HEK293 (cell line): ENCODE results near the gene MTTP.
A peak's percentile ranks its signal among the peaks of the same experiment; 100 is the strongest.

ENCODE experiments used
- CTCF ChIA-PET: fragments of 350-600 bp; formaldehyde crosslinking; extraction: SDS; loops from one replicate; lab custom pipeline; 2021; ENCODE audit warnings: antibody characterized with exemption; lab: Yijun Ruan, JAX
- POLR2A ChIA-PET: fragments of 300-600 bp; formaldehyde crosslinking; extraction: SDS; loops from one replicate; lab custom pipeline; 2020; ENCODE audit warnings: antibody characterized with exemption, inconsistent platforms; lab: Yijun Ruan, JAX
- H3K27ac ChIP-seq: fragments of 200-500 bp; sonication (Bioruptor generic); 2 replicates; pipeline ENCODE4 v1.5.1; 2014; ENCODE audit warnings: low read depth, low read length, control low read depth, inconsistent platforms; ENCODE audit errors: extremely low read depth
- H3K36me3 ChIP-seq, 2 experiments: fragments of 200-500 bp in 1 of 2; sonication (Bioruptor generic) in 1 of 2; 1 replicate in 1 of 2; 2 replicates in 1 of 2; pipeline ENCODE4 v1.5.1; 2014 to 2017; ENCODE audit warnings: inconsistent platforms in 2 of 2, low read length in 2 of 2; ENCODE audit not compliant: control insufficient read depth in 2 of 2, insufficient read depth in 1 of 2
- H3K4me1 ChIP-seq: fragments of 200-500 bp; sonication (Bioruptor generic); 2 replicates; pipeline ENCODE4 v1.5.1; 2014; ENCODE audit warnings: mild to moderate bottlenecking, low read length, inconsistent platforms; ENCODE audit not compliant: control insufficient read depth, insufficient read depth
- H3K4me3 ChIP-seq: 2 replicates; pipeline ENCODE4 v1.5.1; 2011; ENCODE audit warnings: low read depth, mild to moderate bottlenecking, control low read depth, low read length, moderate library complexity
- H3K9me3 ChIP-seq: fragments of 200-500 bp; sonication (Bioruptor generic); 2 replicates; pipeline ENCODE4 v1.5.1; 2014; ENCODE audit warnings: low read depth, low read length, inconsistent platforms; ENCODE audit not compliant: control insufficient read depth, insufficient read depth
- EGR2 ChIP-seq: fragments of 450-650 bp; formaldehyde crosslinking; IDR thresholded peaks from 2 replicates; pipeline ENCODE4 v1.5.1; 2016; ENCODE audit warnings: low read depth, missing biosample characterization, missing genetic modification characterization
- MEIS1 ChIP-seq: sonication (generic); formaldehyde crosslinking; IDR thresholded peaks from 2 replicates; pipeline ENCODE4 v1.8.1; 2022; ENCODE audit warnings: missing genetic modification reagents, mild to moderate bottlenecking, borderline replicate concordance
- MZF1 ChIP-seq: fragments of 450-650 bp; formaldehyde crosslinking; IDR thresholded peaks from 2 replicates; pipeline ENCODE4 v1.5.1; 2017; ENCODE audit warnings: missing biosample characterization, missing genetic modification characterization, borderline replicate concordance
- RBAK ChIP-seq: fragments of 450-650 bp; formaldehyde crosslinking; IDR thresholded peaks from 2 replicates; pipeline ENCODE4 v1.5.1; 2016; ENCODE audit warnings: missing biosample characterization, missing genetic modification characterization
- ZBTB7A ChIP-seq: fragments of 450-650 bp; formaldehyde crosslinking; IDR thresholded peaks from 2 replicates; pipeline ENCODE4 v1.5.1; 2016; ENCODE audit warnings: low read depth, missing biosample characterization, missing genetic modification characterization
- ZFHX2 ChIP-seq: fragments of 450-650 bp; formaldehyde crosslinking; conservative IDR thresholded peaks from 2 replicates; pipeline ENCODE4 v1.5.1; 2016; ENCODE audit warnings: missing biosample characterization, missing genetic modification characterization
- ZNF354C ChIP-seq: fragments of 450-650 bp; formaldehyde crosslinking; IDR thresholded peaks from 2 replicates; pipeline ENCODE4 v1.5.1; 2016; ENCODE audit warnings: missing biosample characterization, missing genetic modification characterization, low read depth, borderline replicate concordance
- ZNF394 ChIP-seq: fragments of 450-650 bp; formaldehyde crosslinking; IDR thresholded peaks from 2 replicates; pipeline ENCODE4 v1.5.1; 2016; ENCODE audit warnings: missing biosample characterization, missing genetic modification characterization, mild to moderate bottlenecking, moderate library complexity, borderline replicate concordance
- ZNF433 ChIP-seq: fragments of 450-650 bp; formaldehyde crosslinking; IDR thresholded peaks from 2 replicates; pipeline ENCODE4 v1.5.1; 2016; ENCODE audit warnings: missing biosample characterization, missing genetic modification characterization, low read depth
- ZNF830 ChIP-seq: fragments of 450-650 bp; IDR thresholded peaks from 2 replicates; pipeline ENCODE4 v1.5.0; 2018; ENCODE audit warnings: missing biosample characterization, missing genetic modification characterization, low read depth, mild to moderate bottlenecking, moderate library complexity
- ZSCAN16 ChIP-seq: fragments of 450-650 bp; formaldehyde crosslinking; IDR thresholded peaks from 2 replicates; pipeline ENCODE4 v1.5.1; 2016; ENCODE audit warnings: missing biosample characterization, missing genetic modification characterization
- TF ChIP-seq, protein P1 (sequence below): fragments of 450-650 bp; formaldehyde crosslinking; IDR thresholded peaks from 2 replicates; pipeline ENCODE4 v1.5.1; 2017; ENCODE audit warnings: missing biosample characterization, missing genetic modification characterization
- TF ChIP-seq, protein P2 (sequence below): fragments of 450-650 bp; formaldehyde crosslinking; IDR thresholded peaks from 2 replicates; pipeline ENCODE4 v1.5.1; 2016; ENCODE audit warnings: missing biosample characterization, missing genetic modification characterization
- TF ChIP-seq, protein P3 (sequence below): fragments of 450-650 bp; formaldehyde crosslinking; IDR thresholded peaks from 2 replicates; pipeline ENCODE4 v1.5.1; 2016; ENCODE audit warnings: missing biosample characterization, missing genetic modification characterization
- TF ChIP-seq, protein P4 (sequence below): fragments of 450-650 bp; formaldehyde crosslinking; IDR thresholded peaks from 2 replicates; pipeline ENCODE4 v1.5.1; 2016; ENCODE audit warnings: missing biosample characterization, missing genetic modification characterization

Gene MTTP

DNA sequence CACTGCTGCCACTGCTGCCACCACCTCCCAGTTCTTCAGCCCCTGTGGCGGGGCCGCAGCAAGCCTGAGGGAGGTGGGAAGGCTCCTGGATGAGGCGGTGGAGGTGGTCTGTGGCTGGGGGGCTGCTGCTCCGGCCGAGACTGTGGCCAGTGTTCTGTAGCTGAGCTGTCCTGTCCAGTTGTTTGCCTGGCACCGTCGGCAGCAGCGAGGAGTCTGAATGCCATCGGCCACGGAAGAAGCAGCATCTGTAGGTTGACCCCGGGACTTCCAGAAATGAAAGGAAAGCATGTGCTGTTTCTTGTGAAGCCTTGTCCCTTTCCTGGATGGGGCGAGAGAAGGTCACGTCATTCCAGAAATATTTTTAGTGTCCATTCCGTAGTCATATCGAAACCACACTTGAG is 79.7 kb downstream of the MTTP start (continued):
- TF ChIP-seq ZNF433 (tag by site-specific recombination) (no peak), ZNF830 (tag by site-specific recombination) (no peak), MEIS1 (CRISPR knock-in tag) (no peak)
- TF ChIP-seq, all 188 proteins: peak for 0

DNA sequence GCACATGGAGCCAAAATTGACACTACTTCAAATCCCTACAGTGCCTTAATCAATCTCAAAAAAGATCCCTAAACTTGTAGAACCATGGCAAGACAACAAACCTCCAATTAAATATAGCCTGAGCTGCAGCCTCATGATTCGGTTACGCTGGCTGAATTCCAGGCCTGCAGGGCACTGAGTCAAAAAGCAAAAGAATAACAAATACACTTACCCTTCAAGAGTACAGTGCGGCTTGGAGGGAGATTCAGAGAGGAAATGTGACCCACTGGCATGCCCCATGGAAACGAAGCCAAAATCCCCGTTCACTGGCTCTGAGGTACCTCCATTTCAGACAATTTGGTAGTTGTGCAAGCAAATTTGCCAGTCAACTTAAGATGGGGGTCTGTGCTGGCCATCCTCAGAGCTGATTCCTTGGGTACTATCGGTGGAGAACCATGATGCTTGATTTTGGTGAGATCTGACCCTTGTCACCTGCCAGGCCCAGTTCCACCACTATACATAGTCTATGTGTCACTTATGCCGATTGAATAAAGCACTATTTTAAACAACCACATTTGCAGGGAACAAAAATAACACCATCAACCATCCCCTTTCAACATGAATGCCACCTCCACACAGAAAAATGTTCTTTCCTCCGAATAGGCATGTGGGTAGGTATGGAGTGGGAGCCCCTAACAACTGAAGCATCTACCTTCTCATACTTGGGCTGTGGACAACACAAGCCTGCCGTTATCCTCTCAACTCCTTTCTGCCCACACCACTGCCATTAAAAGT is 80.9 kb downstream of the MTTP start:
- Histone ChIP-seq H3K36me3 (no peaks in the 10 kb centered on the region), H3K9me3 (no peaks in the 10 kb centered on the region), H3K4me3 (no peak overlapping the region), H3K27ac (no peak overlapping the region), H3K4me1 (no peaks in the 10 kb centered on the region; the same call in 1 of the 2 replicates)
- POLR2A ChIA-PET = no interaction called here
- CTCF ChIA-PET = no interaction called here
- TF ChIP-seq ZNF394 (tag by site-specific recombination) = no peak
- peak; percentile 57; the same call in 1 of the 2 replicates for TF ChIP-seq EGR2 (tag by site-specific recombination)
- TF ChIP-seq MZF1 (tag by site-specific recombination) = peak; percentile 94; the same call in 1 of the 2 replicates
- no peak for TF ChIP-seq ZBTB7A (tag by site-specific recombination)
- 0 out of 2 replicates have a peak, but pooled peaks have one; percentile 9 for TF ChIP-seq ZFHX2 (tag by site-specific recombination)

DNA sequence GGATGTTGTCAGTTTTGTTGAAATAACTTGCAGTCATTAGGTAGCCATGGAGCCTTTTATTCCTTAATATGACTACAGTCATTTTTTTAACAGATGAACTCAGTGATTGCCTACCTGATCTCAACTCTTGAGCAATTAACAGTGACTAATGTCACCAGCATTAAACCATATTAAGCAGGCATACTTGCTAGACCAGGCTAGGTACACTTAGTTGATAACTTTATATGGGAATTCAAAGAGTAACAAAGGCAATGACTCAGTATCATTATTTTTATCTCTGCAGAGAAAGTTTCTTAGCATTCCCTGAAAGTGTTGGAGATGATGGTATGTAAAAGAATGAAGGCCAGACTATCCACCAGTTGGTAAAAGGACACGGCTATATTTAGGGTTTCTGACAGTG is 83.2 kb downstream of the MTTP start, which contains the start of gene C4orf54:
C4orf54 (minus strand) TSS at position 31 of the 400 bp plus-strand sequence. CDS start 3,180 bp downstream, outside the sequence.
- Histone ChIP-seq H3K4me3 (no peak within 1 kb of the TSS), H3K4me1 (no peaks in the 10 kb centered on the region; the same call in 1 of the 2 replicates), H3K36me3 (no peaks in the 10 kb centered on the region), H3K27ac (no peak within 1 kb of the TSS), H3K9me3 (no peaks in the 10 kb centered on the region)
- TF ChIP-seq, protein P1, sequence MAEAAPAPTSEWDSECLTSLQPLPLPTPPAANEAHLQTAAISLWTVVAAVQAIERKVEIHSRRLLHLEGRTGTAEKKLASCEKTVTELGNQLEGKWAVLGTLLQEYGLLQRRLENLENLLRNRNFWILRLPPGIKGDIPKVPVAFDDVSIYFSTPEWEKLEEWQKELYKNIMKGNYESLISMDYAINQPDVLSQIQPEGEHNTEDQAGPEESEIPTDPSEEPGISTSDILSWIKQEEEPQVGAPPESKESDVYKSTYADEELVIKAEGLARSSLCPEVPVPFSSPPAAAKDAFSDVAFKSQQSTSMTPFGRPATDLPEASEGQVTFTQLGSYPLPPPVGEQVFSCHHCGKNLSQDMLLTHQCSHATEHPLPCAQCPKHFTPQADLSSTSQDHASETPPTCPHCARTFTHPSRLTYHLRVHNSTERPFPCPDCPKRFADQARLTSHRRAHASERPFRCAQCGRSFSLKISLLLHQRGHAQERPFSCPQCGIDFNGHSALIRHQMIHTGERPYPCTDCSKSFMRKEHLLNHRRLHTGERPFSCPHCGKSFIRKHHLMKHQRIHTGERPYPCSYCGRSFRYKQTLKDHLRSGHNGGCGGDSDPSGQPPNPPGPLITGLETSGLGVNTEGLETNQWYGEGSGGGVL = no peak
- TF ChIP-seq, protein P2, sequence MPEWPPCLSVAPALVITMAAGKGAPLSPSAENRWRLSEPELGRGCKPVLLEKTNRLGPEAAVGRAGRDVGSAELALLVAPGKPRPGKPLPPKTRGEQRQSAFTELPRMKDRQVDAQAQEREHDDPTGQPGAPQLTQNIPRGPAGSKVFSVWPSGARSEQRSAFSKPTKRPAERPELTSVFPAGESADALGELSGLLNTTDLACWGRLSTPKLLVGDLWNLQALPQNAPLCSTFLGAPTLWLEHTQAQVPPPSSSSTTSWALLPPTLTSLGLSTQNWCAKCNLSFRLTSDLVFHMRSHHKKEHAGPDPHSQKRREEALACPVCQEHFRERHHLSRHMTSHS (tag by site-specific recombination) = no peak
- TF ChIP-seq RBAK (tag by site-specific recombination) (no peak), ZNF354C (tag by site-specific recombination) (no peak), ZSCAN16 (tag by site-specific recombination) (no peak)
- TF ChIP-seq, protein P3, sequence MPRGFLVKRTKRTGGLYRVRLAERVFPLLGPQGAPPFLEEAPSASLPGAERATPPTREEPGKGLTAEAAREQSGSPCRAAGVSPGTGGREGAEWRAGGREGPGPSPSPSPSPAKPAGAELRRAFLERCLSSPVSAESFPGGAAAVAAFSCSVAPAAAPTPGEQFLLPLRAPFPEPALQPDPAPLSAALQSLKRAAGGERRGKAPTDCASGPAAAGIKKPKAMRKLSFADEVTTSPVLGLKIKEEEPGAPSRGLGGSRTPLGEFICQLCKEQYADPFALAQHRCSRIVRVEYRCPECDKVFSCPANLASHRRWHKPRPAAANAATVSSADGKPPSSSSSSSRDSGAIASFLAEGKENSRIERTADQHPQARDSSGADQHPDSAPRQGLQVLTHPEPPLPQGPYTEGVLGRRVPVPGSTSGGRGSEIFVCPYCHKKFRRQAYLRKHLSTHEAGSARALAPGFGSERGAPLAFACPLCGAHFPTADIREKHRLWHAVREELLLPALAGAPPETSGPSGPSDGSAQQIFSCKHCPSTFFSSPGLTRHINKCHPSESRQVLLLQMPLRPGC (tag by site-specific recombination) = no peak
- TF ChIP-seq, protein P4, sequence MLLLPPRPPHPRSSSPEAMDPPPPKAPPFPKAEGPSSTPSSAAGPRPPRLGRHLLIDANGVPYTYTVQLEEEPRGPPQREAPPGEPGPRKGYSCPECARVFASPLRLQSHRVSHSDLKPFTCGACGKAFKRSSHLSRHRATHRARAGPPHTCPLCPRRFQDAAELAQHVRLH = no peak
- ChIA-PET POLR2A (no interaction called here), CTCF (interaction anchor here (0.7 kb wide), 1 partner anchor 43 kb away, joined by 3 read pairs; no protein-coding TSS in a partner anchor)
